Ishikawa (cell line): Measurements from ENCODE around the gene HOXA7.

Source experiments
- CEBPB ChIP-seq: IDR thresholded peaks from 2 replicates; pipeline ENCODE4 v1.6.1; 2012
- CREB1 ChIP-seq: IDR thresholded peaks from 2 replicates; pipeline ENCODE4 v1.6.1; 2012; ENCODE audit warnings: low read depth
- EGR1 ChIP-seq: IDR thresholded peaks from 2 replicates; pipeline ENCODE4 v1.6.1; 2012
- EP300 ChIP-seq: IDR thresholded peaks from 2 replicates; pipeline ENCODE4 v1.6.1; 2012; ENCODE audit warnings: borderline replicate concordance
- FOXM1 ChIP-seq: IDR thresholded peaks from 2 replicates; pipeline ENCODE4 v1.6.1; 2012; ENCODE audit warnings: low read depth, borderline replicate concordance
- NFIC ChIP-seq: IDR thresholded peaks from 2 replicates; pipeline ENCODE4 v1.6.1; 2012
- RAD21 ChIP-seq: IDR thresholded peaks from 2 replicates; pipeline ENCODE4 v1.6.1; 2012; ENCODE audit warnings: low read depth
- TAF1 ChIP-seq: IDR thresholded peaks from 2 replicates; pipeline ENCODE4 v1.6.1; 2012; ENCODE audit warnings: low read depth, mild to moderate bottlenecking
- YY1 ChIP-seq: IDR thresholded peaks from 2 replicates; pipeline ENCODE4 v1.6.1; 2012; ENCODE audit warnings: low read depth
- ZBTB7A ChIP-seq: IDR thresholded peaks from 2 replicates; pipeline ENCODE4 v1.6.1; 2012; ENCODE audit warnings: low read depth
- TF ChIP-seq, protein P1 (sequence below): IDR thresholded peaks from 2 replicates; pipeline ENCODE4 v1.6.1; 2012
- TF ChIP-seq, protein P2 (sequence below): IDR thresholded peaks from 2 replicates; pipeline ENCODE4 v1.6.1; 2012
- TF ChIP-seq, protein P3 (sequence below): IDR thresholded peaks from 2 replicates; pipeline ENCODE4 v1.6.1; 2012; ENCODE audit warnings: low read depth, mild to moderate bottlenecking

DNA sequence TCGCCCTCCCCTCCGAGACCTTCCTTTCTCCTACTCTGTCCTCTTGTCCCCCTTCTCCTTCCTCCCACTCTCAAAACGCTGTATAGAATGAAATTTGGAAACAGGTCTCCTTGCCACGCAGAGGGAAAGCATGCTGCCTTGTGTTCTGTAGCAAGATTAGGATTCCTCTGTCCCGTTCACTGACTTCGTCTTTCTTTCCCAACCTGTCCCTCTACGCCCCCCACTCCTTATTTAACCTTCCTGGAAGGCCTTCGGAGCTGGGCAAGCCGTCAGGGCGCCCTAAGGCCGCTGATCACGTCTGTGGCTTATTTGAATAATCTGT, 7.5 kb upstream of the HOXA7 start:
- no peak for TF ChIP-seq RAD21
- TF ChIP-seq, protein P1, sequence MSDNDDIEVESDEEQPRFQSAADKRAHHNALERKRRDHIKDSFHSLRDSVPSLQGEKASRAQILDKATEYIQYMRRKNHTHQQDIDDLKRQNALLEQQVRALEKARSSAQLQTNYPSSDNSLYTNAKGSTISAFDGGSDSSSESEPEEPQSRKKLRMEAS, result no peak
- no peak for TF ChIP-seq ZBTB7A
- TF ChIP-seq EP300, result no peak
- no peak for TF ChIP-seq TAF1
- TF ChIP-seq, protein P2, sequence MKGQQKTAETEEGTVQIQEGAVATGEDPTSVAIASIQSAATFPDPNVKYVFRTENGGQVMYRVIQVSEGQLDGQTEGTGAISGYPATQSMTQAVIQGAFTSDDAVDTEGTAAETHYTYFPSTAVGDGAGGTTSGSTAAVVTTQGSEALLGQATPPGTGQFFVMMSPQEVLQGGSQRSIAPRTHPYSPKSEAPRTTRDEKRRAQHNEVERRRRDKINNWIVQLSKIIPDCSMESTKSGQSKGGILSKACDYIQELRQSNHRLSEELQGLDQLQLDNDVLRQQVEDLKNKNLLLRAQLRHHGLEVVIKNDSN, result no peak
- TF ChIP-seq NFIC, result no peak
- TF ChIP-seq EGR1, result no peak
- no peak for TF ChIP-seq FOXM1
- TF ChIP-seq, protein P3, sequence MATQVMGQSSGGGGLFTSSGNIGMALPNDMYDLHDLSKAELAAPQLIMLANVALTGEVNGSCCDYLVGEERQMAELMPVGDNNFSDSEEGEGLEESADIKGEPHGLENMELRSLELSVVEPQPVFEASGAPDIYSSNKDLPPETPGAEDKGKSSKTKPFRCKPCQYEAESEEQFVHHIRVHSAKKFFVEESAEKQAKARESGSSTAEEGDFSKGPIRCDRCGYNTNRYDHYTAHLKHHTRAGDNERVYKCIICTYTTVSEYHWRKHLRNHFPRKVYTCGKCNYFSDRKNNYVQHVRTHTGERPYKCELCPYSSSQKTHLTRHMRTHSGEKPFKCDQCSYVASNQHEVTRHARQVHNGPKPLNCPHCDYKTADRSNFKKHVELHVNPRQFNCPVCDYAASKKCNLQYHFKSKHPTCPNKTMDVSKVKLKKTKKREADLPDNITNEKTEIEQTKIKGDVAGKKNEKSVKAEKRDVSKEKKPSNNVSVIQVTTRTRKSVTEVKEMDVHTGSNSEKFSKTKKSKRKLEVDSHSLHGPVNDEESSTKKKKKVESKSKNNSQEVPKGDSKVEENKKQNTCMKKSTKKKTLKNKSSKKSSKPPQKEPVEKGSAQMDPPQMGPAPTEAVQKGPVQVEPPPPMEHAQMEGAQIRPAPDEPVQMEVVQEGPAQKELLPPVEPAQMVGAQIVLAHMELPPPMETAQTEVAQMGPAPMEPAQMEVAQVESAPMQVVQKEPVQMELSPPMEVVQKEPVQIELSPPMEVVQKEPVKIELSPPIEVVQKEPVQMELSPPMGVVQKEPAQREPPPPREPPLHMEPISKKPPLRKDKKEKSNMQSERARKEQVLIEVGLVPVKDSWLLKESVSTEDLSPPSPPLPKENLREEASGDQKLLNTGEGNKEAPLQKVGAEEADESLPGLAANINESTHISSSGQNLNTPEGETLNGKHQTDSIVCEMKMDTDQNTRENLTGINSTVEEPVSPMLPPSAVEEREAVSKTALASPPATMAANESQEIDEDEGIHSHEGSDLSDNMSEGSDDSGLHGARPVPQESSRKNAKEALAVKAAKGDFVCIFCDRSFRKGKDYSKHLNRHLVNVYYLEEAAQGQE, result no peak
- TF ChIP-seq YY1, result no peak
- no peak for TF ChIP-seq CREB1
- no peak for TF ChIP-seq CEBPB
